ENCODE data around the gene VASH2. TPM values are rescaled to one million over a fixed set of nuclear protein-coding genes. Genes with fewer than 3 reads are reported as not detected.

Gene VASH2
- polyA plus RNA-seq, 1 donor from 2014 or later, result 65.2 TPM

- no peak overlapping the region for H3K4me2 ChIP-seq (ENCODE audit: low read length)
- TF ChIP-seq MXI1 (conservative IDR thresholded peaks at IDR 0.05; ENCODE audit: poor library complexity, severe bottlenecking) (no peak), EP300 (conservative IDR thresholded peaks at IDR 0.05; ENCODE audit: poor library complexity, severe bottlenecking) (no peak), POLR2AphosphoS5 (IDR thresholded peaks at IDR 0.05) (no peak), REST (IDR thresholded peaks at IDR 0.05; ENCODE audit: borderline replicate concordance) (no peak)
- H3K4me3 ChIP-seq (ENCODE audit: low read length), result no peak overlapping the region
- no peaks in the 10 kb centered on the region for H3K79me2 ChIP-seq (replicated peaks; ENCODE audit: insufficient read depth, low read length)
- H3K9me3 ChIP-seq (ENCODE audit: low read length), result no peaks in the 10 kb centered on the region
- H2AFZ ChIP-seq (ENCODE audit: low read depth, low read length), result no peak overlapping the region
- no peak overlapping the region for H3K9ac ChIP-seq (ENCODE audit: low read length)
- no peaks in the 10 kb centered on the region for H4K20me1 ChIP-seq (ENCODE audit: insufficient read depth)
- H3K36me3 ChIP-seq (ENCODE audit: insufficient read depth, low read length), result no peaks in the 10 kb centered on the region
- no peaks in the 10 kb centered on the region for H3F3A ChIP-seq (ENCODE audit: insufficient read depth, low read length, poor library complexity, severe bottlenecking)
- no peaks in the 10 kb centered on the region for H3K9me2 ChIP-seq (ENCODE audit: insufficient read depth, low read length)
- H3K27me3 ChIP-seq (ENCODE audit: insufficient read depth, low read depth, low read length), result no peaks in the 10 kb centered on the region
- no peak overlapping the region for H3K27ac ChIP-seq (ENCODE audit: low read length)
Measured at GRCh38 chr1:212917858-212918257, 32.5 kb upstream of the VASH2 start.

- Histone ChIP-seq H3K9me3 (ENCODE audit: low read length) (no peaks in the 10 kb centered on the region), H3K4me2 (ENCODE audit: low read length) (no peak overlapping the region), H3K79me2 (replicated peaks; ENCODE audit: insufficient read depth, low read length) (no peaks in the 10 kb centered on the region), H4K20me1 (ENCODE audit: insufficient read depth) (no peaks in the 10 kb centered on the region), H3F3A (ENCODE audit: insufficient read depth, low read length, poor library complexity, severe bottlenecking) (no peaks in the 10 kb centered on the region), H3K9me2 (ENCODE audit: insufficient read depth, low read length) (no peaks in the 10 kb centered on the region), H3K27me3 (ENCODE audit: insufficient read depth, low read depth, low read length) (no peaks in the 10 kb centered on the region), H2AFZ (ENCODE audit: low read depth, low read length) (no peak overlapping the region), H3K9ac (ENCODE audit: low read length) (no peak overlapping the region), H3K4me3 (ENCODE audit: low read length) (no peak overlapping the region), H3K36me3 (ENCODE audit: insufficient read depth, low read length) (no peaks in the 10 kb centered on the region), H3K27ac (ENCODE audit: low read length) (no peak overlapping the region)
- no peak for TF ChIP-seq POLR2AphosphoS5 (IDR thresholded peaks at IDR 0.05)
- no peak for TF ChIP-seq CTCF (IDR thresholded peaks at IDR 0.05; ENCODE audit: poor library complexity, severe bottlenecking)
- TF ChIP-seq TAF1 (IDR thresholded peaks at IDR 0.05; ENCODE audit: low read depth), result no peak
- no peak for TF ChIP-seq RAD21 (conservative IDR thresholded peaks at IDR 0.05)
- no peak for TF ChIP-seq MXI1 (conservative IDR thresholded peaks at IDR 0.05; ENCODE audit: poor library complexity, severe bottlenecking)
- TF ChIP-seq EZH2 (IDR thresholded peaks at IDR 0.05; ENCODE audit: borderline replicate concordance, insufficient read depth, low read length, poor library complexity, severe bottlenecking), result no peak
- TF ChIP-seq SMC3 (conservative IDR thresholded peaks at IDR 0.05; ENCODE audit: poor library complexity), result no peak
- no peak for TF ChIP-seq EP300 (conservative IDR thresholded peaks at IDR 0.05; ENCODE audit: poor library complexity, severe bottlenecking)
- TF ChIP-seq REST (IDR thresholded peaks at IDR 0.05; ENCODE audit: borderline replicate concordance), result no peak
Measured at GRCh38 chr1:212918824-212919223, 31.5 kb upstream of the VASH2 start.
